Islet precursor cell (in vitro differentiated cells): Measurements from ENCODE around the gene C11orf86.
"Not testable (repeated sequence)": the region's sequence is repeated elsewhere in the genome, so short reads cannot be mapped to it uniquely, and the experiment has no call there.

Experiments
- DNase-seq: peaks from one replicate; pipeline ENCODE4 v3.0.0-alpha.2; 2018

The C11orf86 gene

DNA sequence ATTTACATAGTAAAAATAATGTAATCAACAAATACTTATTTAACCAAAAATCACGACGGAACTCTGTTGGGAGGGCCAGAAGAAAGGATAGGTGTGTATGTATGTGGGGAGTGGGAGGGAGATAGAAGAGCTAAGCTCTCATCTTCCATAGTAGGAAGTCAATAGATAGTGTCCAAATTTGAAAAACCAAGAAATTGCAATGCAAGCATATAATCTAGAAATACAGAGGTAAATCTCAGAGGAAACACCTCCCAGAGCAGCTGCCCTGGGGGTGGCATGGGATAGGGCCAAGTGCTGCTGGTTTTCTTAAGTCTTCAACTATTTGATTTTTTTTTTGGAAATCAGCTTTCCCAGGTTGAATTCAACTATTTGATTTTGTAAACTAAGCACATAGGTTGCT lies 16.9 kb downstream of the C11orf86 start:
- no peak for DNase-seq

DNA sequence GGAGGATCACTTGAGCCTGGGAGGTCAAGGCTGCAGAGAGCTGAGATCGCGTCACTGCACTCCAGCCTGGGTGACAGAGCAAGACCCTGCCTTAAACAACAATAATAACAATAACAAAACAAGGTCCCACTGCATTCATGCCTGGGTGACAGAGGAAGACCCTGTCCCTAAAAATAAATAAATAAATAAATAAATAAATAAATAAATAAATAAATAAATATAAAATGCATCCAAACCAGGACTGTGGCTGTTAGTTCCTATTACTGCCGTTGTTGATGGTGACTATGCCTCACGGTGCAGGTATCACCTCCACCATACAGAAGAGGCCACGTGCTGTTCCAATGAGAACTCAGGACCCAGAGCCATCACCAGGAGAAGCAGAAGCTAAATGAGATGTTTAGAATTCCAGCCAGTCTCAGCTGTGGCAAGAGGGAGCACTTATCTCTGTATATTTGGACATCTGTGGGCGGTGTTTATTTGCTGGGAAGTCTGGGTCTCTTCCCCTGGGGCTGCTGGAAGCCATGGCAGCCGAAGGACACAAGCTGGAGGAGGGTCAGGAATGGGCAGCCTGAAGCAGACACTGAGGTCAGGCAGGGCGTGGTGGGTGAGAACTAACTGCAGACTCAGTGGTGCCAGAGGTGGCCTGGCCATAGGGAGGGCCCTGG lies 21.6 kb downstream of the C11orf86 start:
- DNase-seq = peak; percentile 91

DNA sequence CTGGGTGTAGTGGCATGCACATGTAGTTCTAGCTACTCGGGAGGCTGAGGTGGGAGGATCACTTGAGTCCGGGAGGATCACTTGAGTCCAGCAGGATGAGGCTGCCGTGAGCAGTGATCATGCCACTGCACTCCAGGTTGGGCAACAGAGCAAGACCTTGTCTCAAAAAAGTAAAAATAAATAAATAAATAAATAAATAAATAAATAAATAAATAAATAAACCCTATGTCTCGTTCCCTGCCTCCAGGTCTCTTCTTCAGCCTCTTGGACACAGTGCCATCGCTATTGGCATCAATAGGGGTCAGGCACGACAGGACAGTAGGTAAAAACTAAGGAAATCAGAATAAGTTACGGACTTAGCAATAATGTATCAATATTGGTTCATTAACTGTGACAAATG lies 24.5 kb downstream of the C11orf86 start:
- no peak for DNase-seq

DNA sequence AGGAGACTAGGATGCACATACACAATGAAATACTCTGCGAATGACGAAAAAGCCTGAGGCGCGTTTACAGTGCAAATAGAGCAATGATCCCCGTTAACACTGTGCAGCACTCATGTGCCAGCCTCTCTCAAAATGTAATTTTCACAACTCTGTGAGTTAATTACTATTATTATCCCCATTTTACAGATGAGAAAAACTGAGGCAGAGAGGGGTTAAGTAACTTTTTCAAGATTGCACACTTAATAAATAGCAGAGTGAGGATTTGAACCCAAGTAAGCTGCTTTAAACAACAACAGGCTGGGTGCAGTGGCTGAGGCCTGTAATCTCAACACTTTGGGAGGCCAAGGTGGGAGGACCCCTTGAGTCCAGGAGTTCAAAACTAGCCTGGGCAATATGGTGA lies 26.2 kb downstream of the C11orf86 start:
- DNase-seq = no peak

DNA sequence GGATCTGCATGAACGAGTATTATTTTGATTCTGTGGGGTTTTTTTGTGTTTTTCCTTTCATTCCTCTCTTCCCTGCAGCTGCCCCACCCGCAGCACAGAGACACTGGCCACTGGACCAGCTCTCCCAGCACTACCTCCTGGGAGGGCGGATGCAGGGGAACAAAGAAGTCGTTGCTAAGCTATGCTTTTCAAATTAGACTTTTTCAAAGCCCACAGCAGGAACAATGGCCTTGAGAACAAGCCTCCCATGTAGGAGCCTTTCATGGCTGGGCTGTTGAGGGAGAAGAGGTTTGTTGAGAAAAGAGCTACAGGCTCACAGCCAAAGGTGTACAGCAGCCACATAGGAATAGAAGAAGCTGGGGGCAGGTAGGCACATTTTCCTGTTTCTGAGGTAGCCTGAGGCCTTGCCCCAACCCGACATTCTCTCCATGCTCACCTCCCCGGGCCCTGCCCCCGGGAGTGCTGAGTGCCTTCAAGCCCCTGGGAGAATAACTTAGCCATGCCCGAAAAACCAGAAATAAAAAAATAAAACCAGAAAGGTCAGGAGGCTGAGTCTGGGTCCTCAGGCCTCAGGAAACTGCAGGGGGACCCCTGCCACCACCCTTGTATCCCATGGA lies 27.3 kb downstream of the C11orf86 start:
- DNase-seq = no peak

DNA sequence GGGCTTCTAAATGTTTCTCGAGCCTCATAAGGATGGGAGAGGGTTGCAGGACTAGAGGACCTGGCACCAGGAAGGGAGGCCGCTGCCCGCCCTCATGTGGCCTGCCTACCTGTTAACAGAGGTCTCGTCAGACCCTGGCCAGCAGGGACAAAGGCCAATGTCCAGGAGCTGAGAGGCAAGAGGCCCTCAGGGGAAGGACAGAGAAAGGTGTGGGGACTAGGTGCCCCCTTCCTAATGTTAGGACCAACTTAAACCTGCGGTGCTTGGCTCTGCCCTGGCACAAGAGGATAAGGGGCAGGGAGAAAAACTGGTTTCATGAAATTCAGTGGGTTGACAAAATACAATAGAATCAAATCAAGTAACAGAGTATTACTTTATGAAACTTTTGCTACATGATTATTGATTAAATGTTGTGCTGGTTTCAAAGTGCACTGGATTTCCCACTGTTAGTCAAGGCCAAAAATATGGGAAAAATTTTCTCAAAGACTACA lies 27.9 kb downstream of the C11orf86 start:
- no peak for DNase-seq

DNA sequence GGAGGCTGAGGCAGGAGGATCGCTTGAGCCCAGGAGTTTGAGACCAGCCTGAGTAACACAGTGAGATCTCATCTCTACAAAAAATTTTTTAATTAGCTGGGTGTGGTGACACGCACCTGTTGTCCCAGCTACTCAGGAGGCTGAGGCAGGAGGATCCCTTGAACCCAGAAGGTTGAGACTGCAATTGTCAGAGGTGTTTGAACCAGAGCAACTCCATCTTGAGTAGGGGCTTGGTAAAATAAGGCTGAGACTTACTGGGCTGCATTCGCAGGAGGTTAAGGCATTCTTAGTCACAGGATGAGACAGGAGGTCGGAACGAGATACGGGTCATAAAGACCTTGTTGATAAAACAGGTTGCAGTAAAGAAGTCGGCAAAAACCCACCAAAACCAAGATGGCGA lies 30.1 kb downstream of the C11orf86 start:
- DNase-seq = not testable (repeated sequence)

DNA sequence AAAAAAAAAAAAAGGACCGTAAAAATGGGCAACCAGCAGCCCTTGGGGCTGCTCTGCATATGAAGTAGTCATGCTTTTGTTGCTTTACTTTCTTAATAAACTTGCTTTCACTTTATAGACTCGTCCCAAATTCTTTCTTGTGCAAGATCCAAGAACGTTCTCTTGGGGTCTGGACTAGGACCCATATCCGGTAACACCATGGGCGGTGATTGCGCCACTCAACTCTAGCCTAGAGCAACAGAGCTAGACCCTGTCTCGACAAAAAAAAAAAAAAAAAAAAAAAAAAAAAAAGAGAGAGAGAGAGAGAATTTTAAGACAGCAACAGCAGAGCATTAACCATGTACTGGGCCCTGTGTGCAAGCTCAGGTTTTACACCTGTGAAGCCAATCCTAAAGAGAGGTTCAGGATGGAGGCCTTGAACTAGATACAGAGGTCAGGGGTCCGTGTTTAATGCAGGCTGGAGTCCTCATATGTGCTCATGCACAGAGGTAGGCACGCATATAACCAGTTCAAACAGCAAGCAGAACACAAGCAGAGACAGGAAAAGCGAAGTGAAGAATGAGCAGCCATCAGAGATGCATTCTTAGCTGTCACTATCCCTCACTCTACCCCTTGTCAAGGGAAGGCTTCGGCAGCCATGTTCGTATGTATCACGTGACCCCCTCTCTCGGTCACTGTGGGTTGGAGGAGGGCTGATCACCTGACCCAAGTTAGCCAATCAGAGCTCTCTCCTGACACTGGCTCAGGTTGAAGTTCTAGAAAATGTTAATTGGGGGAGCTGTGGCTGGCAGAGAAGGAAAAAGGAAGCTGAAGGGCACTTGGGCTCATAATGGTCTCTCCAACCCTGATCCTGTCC lies 31.2 kb downstream of the C11orf86 start:
- no peak for DNase-seq

DNA sequence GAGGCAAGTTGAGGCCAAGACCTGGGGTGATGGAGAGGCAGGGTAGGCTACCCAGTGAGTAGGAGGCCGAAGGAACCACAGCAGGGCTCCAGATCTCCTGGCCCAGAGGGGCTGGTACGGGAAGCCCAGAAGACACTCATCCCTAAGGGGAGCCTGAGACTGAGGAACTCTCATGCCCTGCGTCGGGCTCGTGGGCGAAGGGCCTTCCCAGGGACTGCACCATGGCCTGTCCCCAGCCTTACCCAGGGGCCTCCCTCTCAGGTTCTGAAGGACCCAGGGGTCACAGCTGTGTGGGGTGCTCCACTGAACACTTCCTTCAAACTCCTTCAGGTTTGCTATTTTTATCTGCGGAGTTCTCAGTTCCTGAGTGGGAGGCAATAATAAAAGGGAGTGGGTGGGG lies 32.0 kb downstream of the C11orf86 start:
- DNase-seq = no peak

DNA sequence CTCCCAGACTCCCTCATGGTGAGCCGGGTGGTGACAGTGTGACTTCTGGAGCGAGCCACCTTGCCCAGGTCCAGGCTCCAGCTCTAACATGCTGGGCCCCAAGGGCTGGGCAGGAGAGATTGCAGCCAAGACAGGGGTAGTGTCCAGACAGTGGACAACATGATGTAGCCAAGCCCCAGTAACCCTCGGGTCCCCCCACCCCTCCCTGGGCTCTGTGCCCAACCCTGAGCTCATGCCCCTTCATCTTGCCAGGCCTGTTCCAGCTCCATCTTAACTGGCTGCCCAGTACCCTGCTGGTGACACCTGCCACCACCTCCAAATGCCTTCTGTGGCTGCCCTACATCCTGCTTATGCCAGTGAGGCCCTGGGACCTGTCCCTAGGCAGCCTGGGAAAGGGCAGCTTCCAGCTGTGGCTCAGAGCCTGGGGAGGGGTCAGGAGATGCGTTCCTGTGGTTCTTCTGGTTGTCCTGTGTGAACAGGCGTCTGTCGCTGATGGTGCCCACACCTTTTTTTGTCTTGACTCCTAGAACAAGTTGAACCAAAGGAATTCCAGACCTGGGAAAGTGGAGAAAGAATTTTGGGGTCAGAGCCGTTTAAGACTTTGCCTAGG lies 35.3 kb downstream of the C11orf86 start:
- no peak for DNase-seq

DNA sequence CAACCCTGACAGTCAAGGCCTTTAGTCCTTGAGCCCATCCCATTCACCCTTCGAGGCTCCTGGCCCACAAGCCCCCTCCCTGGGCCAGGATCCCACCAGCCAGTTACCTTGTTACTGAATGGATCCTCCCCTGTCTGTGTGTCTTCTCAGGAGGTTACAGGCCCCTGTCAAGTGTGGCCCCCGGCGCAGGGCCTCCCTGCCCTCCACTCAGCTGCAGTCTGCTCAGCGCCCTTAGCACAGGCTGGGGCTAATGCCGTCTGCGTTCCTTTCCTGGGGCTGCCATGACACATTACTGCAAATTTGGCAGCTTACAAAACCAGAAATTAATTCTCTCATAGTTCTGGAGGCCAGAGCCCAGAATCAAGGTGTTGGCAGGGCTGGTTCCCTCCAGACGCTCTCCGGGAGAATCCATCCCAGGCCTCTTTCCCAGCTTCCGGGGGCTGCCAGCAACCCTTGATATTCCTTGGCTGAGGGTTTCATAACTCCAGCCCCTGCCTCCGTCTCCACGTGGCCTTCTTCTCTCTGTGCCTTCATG lies 38.5 kb downstream of the C11orf86 start:
- DNase-seq = no peak

DNA sequence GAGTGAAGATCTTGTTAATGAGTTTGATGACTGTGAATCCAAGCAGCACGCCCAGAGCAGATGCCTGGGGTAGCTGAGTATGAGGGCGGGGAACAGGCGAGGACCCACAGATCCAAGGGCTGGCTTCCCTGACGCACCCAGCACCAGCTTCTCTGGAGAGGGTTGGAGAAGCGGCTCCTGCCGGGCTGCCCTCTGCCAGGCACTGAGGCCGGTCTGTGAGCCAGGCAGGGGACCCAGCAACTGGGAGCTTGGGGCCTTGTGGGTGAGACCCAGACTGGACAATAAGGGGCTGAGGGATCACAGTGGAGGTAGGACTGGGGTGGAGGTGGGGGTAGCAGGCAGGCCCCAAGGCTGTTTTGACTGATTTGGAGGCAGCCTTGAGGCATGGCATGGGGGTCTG lies 39.2 kb downstream of the C11orf86 start:
- no peak for DNase-seq

DNA sequence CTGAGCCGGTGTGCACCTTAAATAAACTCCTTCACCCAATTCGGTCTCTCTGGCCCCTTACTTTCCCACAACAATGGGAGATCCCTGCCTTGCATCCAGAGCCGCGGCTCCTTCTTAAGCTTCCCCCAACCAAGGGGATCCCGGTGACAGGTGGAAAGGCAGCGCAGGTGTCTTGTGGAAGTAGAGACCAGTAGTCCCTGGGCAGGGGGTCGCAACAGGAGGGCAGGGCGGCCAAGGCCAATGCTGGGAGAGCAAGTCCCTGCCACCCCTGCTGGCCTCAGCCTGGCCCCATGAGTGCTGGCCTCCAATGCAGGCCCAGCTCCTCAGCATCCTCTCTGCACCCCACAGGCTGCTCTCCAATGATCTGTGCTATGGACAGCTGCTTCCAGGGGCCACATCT lies 39.9 kb downstream of the C11orf86 start:
- DNase-seq = no peak

DNA sequence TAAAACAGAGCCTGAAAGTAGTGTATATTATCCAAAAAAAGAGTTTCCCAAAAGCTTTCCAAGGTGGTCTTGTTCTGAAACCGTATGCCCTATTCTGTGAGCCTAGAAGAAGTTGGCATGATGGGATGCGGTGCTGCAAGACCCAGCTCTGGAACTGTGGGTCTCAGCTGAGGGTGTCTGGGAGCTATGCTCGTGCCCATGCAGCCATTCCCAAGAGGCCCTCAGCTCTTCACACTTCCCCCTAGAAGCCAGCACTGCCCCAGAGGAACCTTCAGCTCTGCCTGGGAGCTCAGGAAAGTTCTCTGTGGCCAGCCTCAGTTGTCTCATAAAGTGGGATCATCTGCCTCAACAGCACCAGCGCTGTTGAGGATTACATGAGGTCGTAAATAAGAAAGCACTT lies 41.4 kb downstream of the C11orf86 start:
- DNase-seq = no peak

DNA sequence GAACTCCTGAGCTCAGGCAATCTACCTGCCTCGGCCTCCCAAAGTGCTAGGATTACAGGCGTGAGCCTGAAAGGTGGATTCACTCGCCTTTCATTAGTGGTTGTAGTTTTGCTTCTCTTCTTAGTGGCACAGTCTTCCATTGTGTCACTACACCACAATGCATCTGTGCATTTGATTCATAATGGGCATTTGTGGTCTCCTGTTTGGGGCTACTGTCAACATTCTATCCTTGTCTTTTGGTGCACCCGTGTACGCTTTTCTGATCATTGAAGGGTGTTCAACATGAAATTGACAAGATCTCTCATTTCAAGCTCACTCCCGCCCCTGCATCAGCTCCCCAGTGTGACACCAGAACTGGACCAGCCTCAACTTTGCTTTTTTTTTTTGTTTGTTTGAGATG lies 45.8 kb downstream of the C11orf86 start:
- DNase-seq = no peak

DNA sequence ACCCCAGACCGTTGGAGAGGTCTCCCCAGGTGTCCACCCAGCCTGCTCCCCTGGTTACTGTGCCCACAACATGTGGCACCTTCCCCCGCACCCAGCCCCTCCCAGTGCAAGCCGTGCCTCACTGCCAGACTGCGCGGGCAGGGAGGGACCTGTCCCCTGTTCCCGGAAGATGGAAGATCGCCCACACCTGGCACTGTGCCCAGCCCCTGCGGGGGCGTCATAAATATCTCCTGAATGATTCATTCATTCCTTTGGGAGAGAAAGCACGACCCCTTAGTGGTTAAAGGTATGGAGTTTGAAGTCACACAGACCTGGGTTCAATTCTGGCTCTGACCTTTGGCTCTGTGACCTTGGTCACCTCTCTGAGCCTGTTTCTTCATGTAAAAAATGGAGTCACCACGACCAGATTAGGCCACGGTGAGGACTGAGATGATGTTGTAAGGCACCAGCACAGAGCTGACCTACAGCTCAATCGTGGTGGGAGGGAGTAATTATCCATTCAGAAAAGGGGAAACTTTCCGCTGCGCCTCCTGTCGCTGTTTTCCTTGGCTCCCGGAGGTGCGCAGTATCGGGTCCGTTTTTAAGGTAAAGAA lies 47.3 kb downstream of the C11orf86 start:
- peak; percentile 53 for DNase-seq

DNA sequence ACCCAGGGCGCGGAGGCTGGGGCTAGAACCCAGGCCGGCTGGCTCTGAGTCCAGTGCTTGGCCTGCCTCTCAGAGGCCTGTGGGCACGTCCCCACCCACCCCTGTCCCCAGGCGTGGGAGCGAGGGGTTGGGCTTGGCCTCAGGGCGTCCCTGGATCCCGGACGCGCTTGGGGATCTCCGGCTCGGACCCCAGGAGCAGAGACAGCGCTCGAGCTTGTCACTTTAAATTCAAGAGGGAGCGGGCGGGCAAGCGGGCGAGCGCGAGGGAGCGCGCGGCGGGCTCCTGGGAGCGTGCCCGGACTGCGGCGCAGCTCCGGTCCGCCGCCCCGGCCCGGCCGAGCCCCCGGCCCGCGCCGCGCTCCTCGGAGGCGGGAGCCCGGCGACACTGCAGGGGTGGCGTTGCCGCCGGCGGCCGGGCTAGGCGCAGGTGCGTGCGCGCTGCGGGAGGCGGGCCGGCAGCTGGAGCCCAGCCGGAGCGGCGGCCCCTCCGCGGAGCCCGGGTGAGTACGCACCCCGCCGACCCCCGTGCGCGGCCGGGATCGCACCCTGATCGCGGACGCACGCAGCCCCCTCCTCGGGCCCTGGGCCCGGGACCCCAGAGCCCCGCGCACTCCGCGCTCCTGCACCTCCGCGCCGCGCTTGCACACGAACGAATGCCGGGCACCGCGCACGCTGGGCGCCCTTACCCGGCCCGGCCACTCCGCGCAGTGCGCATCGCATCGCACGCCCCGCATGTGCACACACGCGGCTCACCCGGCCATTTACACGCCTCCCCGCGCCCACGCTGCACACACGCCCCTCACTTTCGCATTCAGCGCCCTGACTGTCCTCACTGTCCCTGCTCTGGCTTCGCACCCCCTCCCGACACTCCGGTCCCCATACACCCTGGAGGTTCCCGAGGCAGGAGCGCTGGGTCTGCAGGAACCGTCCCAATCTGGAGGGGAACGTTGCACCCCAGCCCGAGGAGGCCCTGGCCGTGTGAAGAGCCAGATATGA lies 48.2 kb downstream of the C11orf86 start, which contains the start of gene SYT12:
TSS of gene SYT12 (plus strand) at position 174 of the 996 bp plus-strand sequence. CDS start 7,011 bp downstream, outside the sequence.
- peak; percentile 55 for DNase-seq

DNA sequence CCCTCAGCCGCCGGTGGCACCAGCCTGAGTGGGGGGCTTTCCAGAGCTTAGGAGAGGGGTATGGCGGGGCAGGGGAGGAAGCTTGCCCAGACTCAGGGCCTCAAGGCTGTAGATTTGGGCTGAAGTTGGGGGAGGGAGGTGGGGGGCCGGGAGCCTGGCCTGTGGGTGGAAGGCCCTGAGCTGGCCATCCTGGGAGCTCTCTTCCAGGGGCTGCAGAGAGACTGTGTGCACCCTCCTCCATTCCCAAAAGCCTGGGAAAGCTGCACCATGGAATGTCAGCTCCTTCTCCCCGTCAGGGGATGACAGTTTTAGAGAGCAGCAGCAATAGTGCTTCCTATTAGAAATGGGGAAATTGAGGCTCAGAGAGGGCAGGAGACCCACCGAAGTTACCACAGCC lies 48.9 kb downstream of the C11orf86 start:
- no peak for DNase-seq

DNA sequence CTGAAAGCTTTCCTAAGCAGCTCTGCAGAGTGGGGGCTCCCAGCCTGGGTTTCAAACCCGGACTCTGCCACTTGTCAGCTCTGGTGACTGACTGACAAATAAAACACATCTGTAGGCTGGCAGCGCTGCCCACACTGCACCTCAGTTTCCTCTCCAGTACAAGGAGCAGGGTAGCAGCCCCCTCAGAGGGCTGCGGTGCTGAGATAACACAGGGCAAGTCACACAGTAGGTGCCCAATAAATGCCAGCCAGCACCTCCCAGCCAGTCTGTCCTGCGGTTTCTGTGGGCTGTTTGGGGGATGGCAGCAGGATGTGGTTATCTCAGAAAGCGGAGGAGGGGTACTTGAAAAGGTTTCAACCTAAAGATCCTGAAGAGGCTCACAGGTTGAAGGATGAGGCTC lies 49.3 kb downstream of the C11orf86 start:
- DNase-seq = no peak

DNA sequence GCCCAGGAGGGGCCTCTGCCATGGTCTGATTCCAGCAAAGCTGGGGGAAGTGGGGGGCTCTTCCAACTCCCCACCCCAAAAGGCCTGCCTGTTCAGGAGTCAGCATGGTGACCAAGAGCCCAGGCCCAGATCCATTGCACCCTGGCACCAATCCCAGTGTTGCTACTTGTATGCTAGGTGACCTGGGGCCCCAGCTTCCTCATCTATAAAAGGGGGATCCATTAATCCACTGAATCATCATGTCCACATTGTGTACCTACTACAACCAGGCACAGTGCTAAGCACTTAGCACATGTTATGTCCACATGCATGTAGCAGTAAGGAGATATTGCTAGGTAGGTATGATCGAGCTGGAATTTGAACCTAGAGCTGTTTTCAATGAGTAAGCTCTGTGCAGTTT lies 49.9 kb downstream of the C11orf86 start:
- DNase-seq = no peak

DNA sequence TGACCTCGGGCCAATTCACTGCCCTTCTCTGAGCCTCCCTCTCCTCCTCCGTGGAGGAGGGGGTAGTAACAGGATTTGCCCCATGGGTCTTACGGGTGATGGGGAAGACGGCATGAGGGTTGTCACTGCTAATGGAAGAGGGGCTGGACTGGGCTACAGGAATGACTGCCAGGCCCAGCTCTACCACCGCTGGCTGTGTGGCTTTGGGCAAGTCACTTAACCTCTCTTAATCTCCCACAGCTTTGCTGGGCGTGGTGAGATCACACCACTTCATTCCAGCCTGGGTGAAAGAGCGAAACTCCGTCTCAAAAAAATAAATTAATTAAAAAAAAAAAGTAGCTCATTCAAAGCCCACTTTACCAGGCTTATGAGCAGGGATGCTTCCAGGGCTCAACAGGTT lies 50.6 kb downstream of the C11orf86 start:
- no peak for DNase-seq
